Endothelial cell of umbilical vein (primary cell): ENCODE data around the gene RAPH1. TPM values are rescaled to one million over a fixed set of nuclear protein-coding genes. Genes with fewer than 3 reads are reported as not detected.

Source experiments
- BruUV-seq: library from RNA; stranded (reverse); fragments of 400-500 nt; replicated peaks from 2 replicates; lab custom pipeline; 2021; lab: Mats Ljungman, UMichigan
- CTCF ChIA-PET: fragments of 300-600, 350-600 bp; sonication (Branson Sonifier 250); formaldehyde crosslinking; loops from one replicate; lab custom pipeline; 2021; ENCODE audit warnings: antibody characterized with exemption, inconsistent platforms; lab: Charles Lee
- POLR2A ChIA-PET: fragments of 300-600, 350-600 bp; sonication (Branson Sonifier 250); formaldehyde crosslinking; loops from one replicate; lab custom pipeline; 2021; ENCODE audit warnings: antibody characterized with exemption, inconsistent platforms; lab: Charles Lee
- DNase-seq: peaks from one replicate; pipeline ENCODE4 v3.0.0-alpha.2; 2011; ENCODE audit warnings: low read depth, low spot score
- FAIRE-seq: peaks from 2 replicates; lab custom pipeline; 2011; peaks lifted over from hg19 to GRCh38; lab: Jason Lieb, UNC
- H2AFZ ChIP-seq: 2 replicates; pipeline ENCODE4 v1.6.0; 2012; ENCODE audit warnings: low read depth, low read length, control low read depth, inconsistent platforms
- H3K27ac ChIP-seq: 2 replicates; pipeline ENCODE4 v1.5.1; 2011; ENCODE audit warnings: low read depth, mild to moderate bottlenecking, control low read depth, low read length, moderate library complexity; ENCODE audit not compliant: insufficient read depth
- H3K27me3 ChIP-seq, 2 experiments: 2 replicates each; pipeline versions ENCODE4 v1.6.0 to v1.6.1; 2011; ENCODE audit warnings: low read length in 2 of 2, mixed read lengths in 1 of 2; ENCODE audit not compliant: control insufficient read depth in 2 of 2, insufficient read depth in 2 of 2
- H3K36me3 ChIP-seq, 2 experiments: 2 replicates in 1 of 2; 3 replicates in 1 of 2; pipeline ENCODE4 v1.5.1; 2011; ENCODE audit warnings: low read length in 2 of 2, mild to moderate bottlenecking in 1 of 2, moderate library complexity in 1 of 2; ENCODE audit not compliant: control insufficient read depth in 2 of 2, insufficient read depth in 2 of 2; ENCODE audit errors: extremely low read depth in 1 of 2
- H3K4me1 ChIP-seq: 3 replicates; pipeline ENCODE4 v1.5.1; 2011; ENCODE audit warnings: mild to moderate bottlenecking, low read length; ENCODE audit not compliant: control insufficient read depth, insufficient read depth; ENCODE audit errors: extremely low read depth
- H3K4me2 ChIP-seq: 2 replicates; pipeline ENCODE4 v1.6.1; 2011; ENCODE audit warnings: low read length, control low read depth, mixed read lengths; ENCODE audit not compliant: insufficient read depth
- H3K4me3 ChIP-seq, 3 experiments: fragments of 200-600 bp in 1 of 3; sonication (generic), shearing (Covaris generic) in 1 of 3; replicated peaks in 1 of 3; 2 replicates each; pipeline ENCODE4 v1.5.1; 2011 to 2016; ENCODE audit warnings: control low read depth in 3 of 3, low read length in 3 of 3, mild to moderate bottlenecking in 2 of 3, inconsistent platforms in 1 of 3, low read depth in 1 of 3, moderate library complexity in 1 of 3; ENCODE audit not compliant: insufficient read depth in 1 of 3
- H3K79me2 ChIP-seq: 2 replicates; pipeline ENCODE4 v1.6.0; 2012; ENCODE audit warnings: low read length, inconsistent platforms; ENCODE audit not compliant: control insufficient read depth, insufficient read depth
- H3K9ac ChIP-seq: replicated peaks from 2 replicates; pipeline ENCODE3; 2011; ENCODE audit warnings: low read length, control low read depth; ENCODE audit not compliant: insufficient read depth; ENCODE audit errors: extremely low read depth
- H3K9me1 ChIP-seq: replicated peaks from 3 replicates; pipeline ENCODE4 v1.6.0; 2011; ENCODE audit warnings: mild to moderate bottlenecking, low read length; ENCODE audit not compliant: control insufficient read depth, insufficient read depth; ENCODE audit errors: extremely low read depth
- H3K9me3 ChIP-seq: replicated peaks from 2 replicates; pipeline ENCODE4 v1.5.1; 2012; ENCODE audit warnings: low read length, inconsistent platforms; ENCODE audit not compliant: control insufficient read depth, insufficient read depth
- H4K20me1 ChIP-seq: replicated peaks from 2 replicates; pipeline ENCODE3; 2011; ENCODE audit warnings: mild to moderate bottlenecking, low read length; ENCODE audit not compliant: control insufficient read depth, insufficient read depth; ENCODE audit errors: extremely low read depth
- CTCF ChIP-seq, 2 donors: IDR thresholded peaks; 1 replicate in 1 of 2; 2 replicates in 1 of 2; pipeline ENCODE4 v1.5.1; 2011; ENCODE audit warnings: low read length in 2 of 2, mild to moderate bottlenecking in 2 of 2, moderate library complexity in 2 of 2, control low read depth in 1 of 2, inconsistent platforms in 1 of 2, low read depth in 1 of 2; ENCODE audit not compliant: insufficient read depth in 1 of 2; ENCODE audit errors: extremely low read depth in 1 of 2
- EZH2 ChIP-seq: IDR thresholded peaks from 2 replicates; pipeline ENCODE4 v1.6.1; 2012; ENCODE audit warnings: borderline replicate concordance, low read depth, mild to moderate bottlenecking, moderate library complexity, low read length, inconsistent platforms; ENCODE audit not compliant: severe bottlenecking
- FOS ChIP-seq: IDR thresholded peaks from 2 replicates; pipeline ENCODE4 v1.6.1; 2011; ENCODE audit warnings: mild to moderate bottlenecking, low read length, moderate library complexity, borderline replicate concordance; ENCODE audit not compliant: insufficient read depth
- GATA2 ChIP-seq: IDR thresholded peaks from 2 replicates; pipeline ENCODE4 v1.7.0; 2011; ENCODE audit warnings: low read depth, mild to moderate bottlenecking, moderate library complexity, mixed read lengths, low read length; ENCODE audit not compliant: insufficient read length, insufficient read depth
- JUN ChIP-seq: IDR thresholded peaks from 2 replicates; pipeline ENCODE4 v1.6.1; 2011; ENCODE audit warnings: borderline replicate concordance, low read depth; ENCODE audit not compliant: insufficient read length, insufficient read depth
- MAX ChIP-seq: IDR thresholded peaks from 2 replicates; pipeline ENCODE4 v1.6.1; 2011; ENCODE audit not compliant: insufficient read depth, insufficient read length
- MYC ChIP-seq: IDR thresholded peaks from one replicate; pipeline ENCODE4 v1.6.1; 2011; ENCODE audit warnings: mild to moderate bottlenecking, low read depth, low read length
- POLR2A ChIP-seq: IDR thresholded peaks from 2 replicates; pipeline ENCODE4 v1.6.1; 2012; ENCODE audit warnings: low read depth, mild to moderate bottlenecking, control low read depth, low read length
- POLR2AphosphoS5 ChIP-seq: IDR thresholded peaks from 2 replicates; pipeline ENCODE4 v1.6.1; 2012; ENCODE audit warnings: low read depth, mild to moderate bottlenecking, control low read depth, low read length, moderate library complexity; ENCODE audit not compliant: insufficient read depth
- dilution Hi-C: fragments of 300-500 bp; cut with MboI; formaldehyde crosslinking; loops from one replicate; pipeline ENCODE4 v1.15.0; 2019; ENCODE audit warnings: low sequenced_read_pairs; ENCODE audit not compliant: extremely low pct_ligation_motif_present
- intact Hi-C: fragments of 100-400 bp; cut with micrococcal nuclease; formaldehyde crosslinking; loops from one replicate; pipeline ENCODE4 v1.10.0; 2022
- polyA plus RNA-seq, 4 experiments: library from polyadenylated mRNA; depleted of rRNA in 3 of 4; stranded (reverse) in 3 of 4; unstranded in 1 of 4; fragments of >200 nt; gene quantifications; 2 replicates each; pipeline versions ENCODE4 v1.2.1 to v1.2.3, GENCODE V29; 2011 to 2012; ENCODE audit warnings: missing spikeins in 1 of 4
- total RNA-seq: library from RNA; stranded (reverse); gene quantifications from 2 replicates; pipeline ENCODE4 v1.2.3, GENCODE V29; 2021

The RAPH1 gene
- total and polyA plus RNA-seq, 2 donors (not counting 3 experiments of a cell fraction or from before 2014, with no cell fraction given) = 5.1 to 59.5 TPM

DNA sequence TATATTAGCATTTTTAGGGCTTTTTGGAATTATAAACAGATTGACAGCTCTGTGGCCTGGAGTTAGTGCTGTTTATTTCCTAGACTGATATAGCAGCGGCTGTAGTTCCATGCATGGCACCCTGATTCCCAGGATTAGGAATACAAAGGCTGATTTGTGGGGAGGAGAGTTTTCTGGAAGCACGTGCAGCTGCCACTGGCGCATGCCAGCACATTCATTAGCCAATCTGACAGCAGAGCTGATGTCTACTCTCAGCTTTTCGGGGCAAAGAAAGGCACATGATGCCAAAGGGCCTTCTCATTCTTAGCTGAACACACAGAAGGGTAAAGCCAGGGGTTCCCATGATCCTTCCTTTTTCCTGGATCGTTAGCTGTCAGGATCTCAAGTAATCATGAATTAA lies 45.7 kb upstream of the RAPH1 start:
- no peaks in the 10 kb centered on the region for H3K9me3 ChIP-seq
- H3K4me3 ChIP-seq = no peak overlapping the region
- no peaks in the 10 kb centered on the region for H3K27me3 ChIP-seq
- peak overlapping the region; percentile 33 for H2AFZ ChIP-seq
- H3K9me1 ChIP-seq = no peaks in the 10 kb centered on the region
- no peaks in the 10 kb centered on the region for H4K20me1 ChIP-seq
- H3K4me1 ChIP-seq = peaks cover 10% of the 10 kb centered on the region
- ChIA-PET CTCF (interaction anchor here (1.0 kb wide), 1 partner anchor 34 kb away, joined by 3 read pairs; no protein-coding TSS in a partner anchor), POLR2A (no interaction called here)
- no peak overlapping the region for H3K27ac ChIP-seq
- no peak overlapping the region for H3K4me2 ChIP-seq
- DNase-seq (no peak), FAIRE-seq (no peak)
- dilution Hi-C loops = no loop called here
- no peak overlapping the region for H3K9ac ChIP-seq
- TF ChIP-seq EZH2 (no peak), FOS (no peak), JUN (no peak), MAX (no peak), POLR2A (no peak)
- H3K36me3 ChIP-seq = no peaks in the 10 kb centered on the region
- no TSS peak for BruUV-seq
- intact Hi-C loops = no loop called here
- H3K79me2 ChIP-seq = no peaks in the 10 kb centered on the region

DNA sequence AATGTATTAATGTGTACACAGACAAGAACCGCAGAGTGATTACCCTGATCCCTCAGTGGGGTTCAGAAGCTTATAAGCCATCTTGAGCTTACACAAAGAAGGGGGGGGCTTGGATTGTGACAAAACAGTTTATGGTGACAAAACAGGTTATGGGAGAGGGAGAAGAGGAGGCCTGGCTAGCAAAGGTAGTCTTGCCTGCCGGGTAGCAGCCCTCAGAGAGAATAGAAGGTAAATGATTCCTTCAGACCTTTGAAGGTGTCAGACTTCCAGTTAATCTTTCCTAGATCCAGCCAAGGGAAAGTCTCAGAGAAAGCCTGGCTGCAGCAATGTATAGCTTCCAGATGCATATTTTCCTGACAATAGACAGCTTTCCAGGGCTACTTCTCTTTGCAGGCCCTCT lies 44.6 kb upstream of the RAPH1 start:
- H3K79me2 ChIP-seq = no peaks in the 10 kb centered on the region
- POLR2A ChIA-PET = no interaction called here
- DNase-seq (no peak), FAIRE-seq (no peak)
- H4K20me1 ChIP-seq = no peaks in the 10 kb centered on the region
- BruUV-seq = no TSS peak
- H3K27ac ChIP-seq = no peak overlapping the region
- intact Hi-C loops = no loop called here
- H3K36me3 ChIP-seq = no peaks in the 10 kb centered on the region
- dilution Hi-C loops = no loop called here
- CTCF ChIA-PET = no interaction called here
- TF ChIP-seq MYC (no peak), EZH2 (no peak), FOS (no peak), MAX (no peak), POLR2A (no peak), CTCF (IDR thresholded peaks at IDR 0.05; ENCODE audit: extremely low read depth in 1 of 2, insufficient read depth in 1 of 2, low read depth in 1 of 2, low read length in 2 of 2) (no peak), JUN (no peak), POLR2AphosphoS5 (no peak), GATA2 (no peak)
- no peaks in the 10 kb centered on the region for H3K9me1 ChIP-seq
- no peak overlapping the region for H3K4me2 ChIP-seq
- no peak overlapping the region for H3K9ac ChIP-seq
- no peak overlapping the region for H3K4me3 ChIP-seq
- peaks cover 10% of the 10 kb centered on the region for H3K4me1 ChIP-seq
- H3K27me3 ChIP-seq = no peaks in the 10 kb centered on the region
- H2AFZ ChIP-seq = no peak overlapping the region
- no peaks in the 10 kb centered on the region for H3K9me3 ChIP-seq
